GM04503 (cell line): ENCODE results near the gene ZNF385A.
"Not testable (repeated sequence)": the region's sequence is repeated elsewhere in the genome, so short reads cannot be mapped to it uniquely, and the experiment has no call there.

Experiments used
- DNase-seq: peaks from one replicate; pipeline ENCODE4 v3.0.0-alpha.2; 2012; ENCODE audit warnings: low read depth

ZNF385A gene

GRCh38 chr12:54355104-54355815, 29.3 kb downstream of the ZNF385A start:
- no peak for DNase-seq

GRCh38 chr12:54354271-54354670, 30.3 kb downstream of the ZNF385A start:
- not testable (repeated sequence) for DNase-seq

GRCh38 chr12:54352891-54353874, 31.4 kb downstream of the ZNF385A start:
- DNase-seq, result no peak

- DNase-seq, result no peak
These were observed 32.5 kb downstream of the ZNF385A start for GRCh38 chr12:54352022-54352531.

GRCh38 chr12:54351341-54351740, 33.2 kb downstream of the ZNF385A start:
- DNase-seq, result no peak

GRCh38 chr12:54350743-54351142, 33.8 kb downstream of the ZNF385A start:
- no peak for DNase-seq

GRCh38 chr12:54349679-54350078, 34.9 kb downstream of the ZNF385A start:
- no peak for DNase-seq

GRCh38 chr12:54349036-54349435, 35.5 kb downstream of the ZNF385A start:
- DNase-seq, result no peak

GRCh38 chr12:54341378-54342300, 42.9 kb downstream of the ZNF385A start:
- DNase-seq, result no peak

- no peak for DNase-seq
These were observed 43.7 kb downstream of the ZNF385A start for GRCh38 chr12:54340846-54341245.

GRCh38 chr12:54338698-54339296, 45.7 kb downstream of the ZNF385A start:
- DNase-seq, result no peak

- no peak for DNase-seq
These were observed 46.5 kb downstream of the ZNF385A start for GRCh38 chr12:54337854-54338650.

GRCh38 chr12:54337280-54337842, 47.2 kb downstream of the ZNF385A start:
- DNase-seq, result no peak

- no peak for DNase-seq
These were observed 51.0 kb downstream of the ZNF385A start for GRCh38 chr12:54333420-54334034.

- no peak for DNase-seq
These were observed 53.1 kb downstream of the ZNF385A start for GRCh38 chr12:54331461-54331860.

GRCh38 chr12:54330442-54330841, 54.1 kb downstream of the ZNF385A start:
- DNase-seq, result no peak

GRCh38 chr12:54329759-54330158, 54.8 kb downstream of the ZNF385A start:
- DNase-seq, result no peak

- DNase-seq, result no peak
These were observed 55.8 kb downstream of the ZNF385A start for GRCh38 chr12:54328595-54329337.
